NOMO-1 treated with dmso at 0.1 percent for 144 hours (cell line): Measurements from ENCODE around the gene TRAM2.
A peak's percentile ranks its signal among the peaks of the same experiment; 100 is the strongest.

Source experiments
- DNase-seq: peaks from one replicate; lab custom pipeline; 2025; ENCODE audit not compliant: unreplicated experiment; lab: John Stamatoyannopoulos, UW

TRAM2 gene

DNA sequence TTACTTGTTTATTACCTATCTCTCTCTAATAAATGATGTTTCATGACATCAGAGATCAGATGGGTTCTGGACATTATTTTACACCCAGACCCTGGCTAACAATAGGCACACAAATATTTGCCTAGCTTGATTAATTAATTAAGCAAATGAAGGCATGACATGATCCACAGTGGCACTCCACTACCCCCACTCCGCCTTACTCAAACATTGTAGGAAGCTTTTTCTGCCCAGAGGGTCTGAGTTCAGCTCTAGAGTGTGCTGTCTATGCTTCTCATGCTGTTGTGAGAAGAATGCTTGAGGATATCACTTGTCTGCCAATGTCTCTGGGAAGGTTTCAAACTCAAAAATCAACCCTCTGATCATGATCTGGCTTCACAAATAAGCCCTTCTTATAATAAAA lies 45.0 kb downstream of the TRAM2 start:
- DNase-seq: no peak

- DNase-seq: no peak
These were observed 45.5 kb downstream of the TRAM2 start for GRCh38 chr6:52531396-52531795.

DNA sequence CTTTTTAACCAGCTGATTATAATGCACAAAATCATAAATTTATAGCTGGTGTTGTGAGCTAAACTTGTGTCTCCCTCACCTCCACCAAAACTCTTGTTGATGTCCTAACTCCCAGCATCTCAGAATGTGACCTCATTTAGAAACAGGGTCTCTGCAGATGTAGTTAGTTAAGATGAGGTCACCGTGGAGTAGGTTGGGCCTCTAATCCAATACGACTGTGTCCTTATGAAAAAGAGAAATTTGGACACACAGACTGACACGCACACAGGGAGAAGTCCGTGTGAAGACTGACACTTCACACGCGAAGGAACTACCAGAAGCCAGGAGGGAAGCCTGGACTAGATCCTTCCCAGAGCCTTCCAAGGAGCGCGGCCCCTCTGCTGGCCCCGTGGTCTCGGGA lies 46.5 kb downstream of the TRAM2 start:
- DNase-seq: no peak

DNA sequence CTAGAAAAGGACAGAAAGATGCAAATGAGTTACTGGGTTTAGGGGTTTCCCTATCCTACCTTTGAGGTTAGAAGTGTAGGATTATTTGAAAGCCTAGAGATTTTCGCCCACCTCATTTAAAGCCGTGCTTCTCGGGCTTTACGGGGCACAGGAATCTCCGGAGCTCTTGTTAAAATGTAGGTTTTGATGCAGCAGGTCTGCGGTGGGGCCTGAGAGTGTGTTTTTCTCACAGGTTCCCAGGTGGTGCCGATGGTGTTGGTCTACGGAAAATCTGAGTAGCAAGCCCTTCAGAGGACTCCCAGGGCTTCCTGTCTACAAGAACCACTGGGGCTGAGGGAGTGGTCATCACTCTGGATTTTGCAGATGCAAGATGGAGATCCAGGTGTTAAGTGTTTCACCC lies 47.5 kb downstream of the TRAM2 start:
- DNase-seq: no peak

- no peak for DNase-seq
These were observed 49.4 kb downstream of the TRAM2 start for GRCh38 chr6:52527436-52527835.

DNA sequence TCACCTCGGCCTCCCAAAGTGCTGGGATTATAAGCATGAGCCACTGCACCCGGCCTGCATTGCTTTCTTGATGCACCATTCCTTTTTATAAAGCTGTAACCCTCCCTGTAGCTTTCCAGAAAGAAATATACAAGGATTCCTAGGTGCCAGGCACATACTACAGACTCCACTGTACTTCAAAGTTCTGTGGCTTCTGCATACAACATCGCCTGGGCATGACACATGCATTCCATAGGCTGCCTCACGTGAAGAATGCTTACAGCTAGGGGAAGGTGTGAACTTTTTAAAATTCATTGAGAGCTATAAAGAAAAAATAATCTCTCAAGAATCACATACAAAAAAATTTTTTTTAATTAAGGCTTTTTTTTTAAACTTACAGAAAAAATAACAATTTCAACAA lies 50.2 kb downstream of the TRAM2 start:
- no peak for DNase-seq

GRCh38 chr6:52524918-52525317 lies 51.9 kb downstream of the TRAM2 start:
- no peak for DNase-seq

DNA sequence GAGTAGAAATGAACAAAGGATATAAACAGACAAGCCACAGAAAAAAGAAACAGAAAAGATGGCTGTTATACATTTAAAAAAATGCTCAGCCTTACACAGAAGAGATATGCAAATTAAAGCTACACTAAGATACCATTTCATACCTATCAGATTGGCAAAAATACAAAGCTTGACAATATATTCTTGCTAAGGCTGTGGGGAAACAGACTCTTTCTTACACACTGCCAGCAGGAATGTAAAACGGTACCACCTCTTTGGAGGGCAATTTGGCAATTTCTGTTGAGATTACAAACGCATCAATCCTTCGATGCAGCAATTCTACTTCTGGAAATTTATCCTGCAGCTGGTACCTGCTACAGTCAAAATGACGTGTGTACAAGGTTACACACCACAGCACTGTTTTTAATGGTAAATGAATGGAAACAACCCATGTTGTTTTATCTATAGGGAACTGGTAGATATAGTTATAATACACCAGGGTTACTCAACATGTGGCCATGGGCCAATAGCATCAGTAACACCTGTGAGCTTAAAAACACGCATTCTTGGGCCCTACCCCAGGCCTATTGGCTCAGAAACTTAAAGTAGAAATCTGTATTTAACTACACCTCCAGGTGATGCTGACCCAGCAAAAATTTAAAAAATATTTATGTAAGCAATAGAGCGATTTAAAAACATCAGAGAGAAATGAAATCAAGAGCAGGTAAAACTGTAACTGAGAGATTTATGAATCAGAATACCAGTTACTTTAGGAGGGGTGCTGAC lies 53.3 kb downstream of the TRAM2 start:
- no peak for DNase-seq

- DNase-seq: no peak
These were observed 54.2 kb downstream of the TRAM2 start for GRCh38 chr6:52522655-52523054.

DNA sequence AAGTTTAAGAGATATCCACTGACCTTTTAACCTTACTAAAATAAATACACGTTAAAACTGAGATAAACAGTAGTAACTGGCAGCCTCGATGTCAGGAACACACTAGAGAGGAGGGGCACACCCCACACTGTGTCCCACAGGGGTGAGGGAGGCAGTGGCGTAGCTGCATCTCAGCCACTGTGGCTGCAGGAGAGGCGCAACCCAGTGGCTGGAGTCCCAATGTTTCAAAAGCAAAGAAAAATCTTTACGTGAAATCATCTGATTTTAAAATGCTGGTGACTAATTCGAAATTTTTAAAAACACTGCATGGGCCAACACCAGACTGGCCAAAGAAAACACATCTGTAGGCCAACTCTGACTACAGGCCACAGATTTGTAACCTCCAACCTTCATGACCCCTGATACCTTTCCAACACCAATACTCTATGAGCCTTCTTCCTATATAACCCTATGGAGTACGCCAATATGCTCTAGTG lies 54.7 kb downstream of the TRAM2 start:
- DNase-seq: no peak

DNA sequence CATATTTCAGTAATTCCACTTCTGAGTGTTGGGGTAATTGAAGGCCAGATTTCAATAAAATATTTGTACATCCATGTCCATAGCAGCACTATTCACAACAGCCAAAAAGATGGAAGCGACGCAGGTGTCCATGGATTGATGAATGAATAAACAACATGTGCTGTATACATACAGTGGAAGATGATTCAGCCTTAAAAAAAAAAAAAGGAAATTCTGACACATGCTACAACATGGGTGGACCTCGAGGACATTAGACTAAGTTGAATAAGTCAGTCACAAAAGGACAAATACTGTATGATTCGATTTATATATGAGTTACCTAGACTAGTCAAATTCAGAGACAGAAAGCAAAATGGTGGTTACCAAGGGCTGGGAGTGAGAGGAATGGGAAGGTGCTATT lies 57.2 kb downstream of the TRAM2 start:
- DNase-seq: no peak

- no peak for DNase-seq
These were observed 58.4 kb downstream of the TRAM2 start for GRCh38 chr6:52518279-52518945.

- DNase-seq: no peak
These were observed 59.2 kb downstream of the TRAM2 start for GRCh38 chr6:52517502-52518278.

- no peak for DNase-seq
These were observed 59.9 kb downstream of the TRAM2 start for GRCh38 chr6:52516943-52517342.

DNA sequence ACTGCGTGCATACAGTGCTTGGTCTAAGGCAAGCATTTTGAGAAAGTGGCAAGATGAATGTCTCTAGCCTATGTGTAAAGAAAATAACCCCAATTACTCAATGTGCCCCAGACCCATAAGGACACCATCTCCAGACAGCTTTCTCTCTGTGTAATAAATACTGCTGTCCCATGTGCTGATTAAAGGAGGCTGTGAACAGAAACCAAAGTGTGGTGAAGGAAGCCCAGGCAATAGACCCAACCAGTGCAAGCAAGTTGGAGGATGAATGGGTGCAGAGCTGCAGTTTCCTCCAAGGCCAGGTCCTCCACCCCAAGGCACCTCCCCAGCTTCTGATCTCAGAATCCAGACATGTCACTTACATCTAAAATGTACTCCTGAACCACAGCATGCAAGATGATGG lies 60.6 kb downstream of the TRAM2 start:
- no peak for DNase-seq

DNA sequence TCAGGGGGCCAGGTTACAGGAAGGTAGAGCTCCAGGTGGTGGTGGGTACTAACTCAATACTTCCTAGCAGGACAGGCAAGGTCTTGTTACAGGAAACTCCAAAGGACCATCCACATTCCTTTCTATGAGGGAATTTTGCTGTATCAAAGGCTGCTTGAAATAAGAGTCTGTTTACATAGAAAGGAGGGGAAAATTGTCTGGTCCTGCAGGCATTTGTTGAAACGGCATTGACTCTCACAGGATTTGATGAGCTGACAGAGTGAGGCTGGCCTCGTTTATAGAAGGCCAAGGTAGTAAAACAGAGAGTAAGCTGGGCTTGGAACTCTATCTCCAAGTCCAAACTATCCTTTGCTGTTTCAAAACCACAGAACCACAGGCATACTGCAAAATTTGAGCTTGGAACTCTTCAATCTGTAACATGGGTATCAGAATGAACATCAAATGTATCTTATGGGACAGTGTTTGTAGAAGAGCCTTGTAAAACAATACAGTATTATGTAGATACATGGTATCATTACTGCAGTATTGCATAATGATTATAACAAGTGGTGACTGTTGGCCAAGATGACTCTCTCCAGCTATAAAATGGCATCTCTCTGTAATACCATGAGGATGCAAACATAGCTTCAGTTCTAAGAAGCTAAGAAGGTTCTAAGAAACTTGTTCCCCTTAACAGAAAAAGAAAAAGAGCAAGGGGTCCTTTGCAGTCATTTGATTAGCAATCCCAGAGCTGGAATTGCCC lies 61.5 kb downstream of the TRAM2 start:
- DNase-seq: no peak

DNA sequence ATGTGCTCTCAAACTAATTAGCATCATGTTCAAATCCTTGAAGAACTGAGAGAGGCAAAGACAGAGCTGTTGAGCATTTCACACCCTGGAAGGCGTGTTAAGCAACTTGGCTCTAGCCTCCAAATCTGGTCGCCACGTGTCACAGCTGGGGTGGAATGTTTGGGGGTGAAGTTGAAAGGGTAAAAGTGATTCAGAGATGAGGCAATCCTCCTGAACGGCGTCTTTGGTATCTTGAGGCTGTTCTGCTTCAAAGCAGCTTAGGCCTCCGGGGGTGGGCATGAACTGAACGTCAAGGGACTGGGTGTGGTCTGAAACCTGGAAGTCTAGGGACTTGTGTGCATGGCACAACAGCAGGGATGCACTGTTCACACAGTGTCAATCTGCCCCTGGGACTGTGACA lies 62.3 kb downstream of the TRAM2 start:
- peak; percentile 46 for DNase-seq

GRCh38 chr6:52513896-52514295 lies 63.0 kb downstream of the TRAM2 start:
- no peak for DNase-seq

DNA sequence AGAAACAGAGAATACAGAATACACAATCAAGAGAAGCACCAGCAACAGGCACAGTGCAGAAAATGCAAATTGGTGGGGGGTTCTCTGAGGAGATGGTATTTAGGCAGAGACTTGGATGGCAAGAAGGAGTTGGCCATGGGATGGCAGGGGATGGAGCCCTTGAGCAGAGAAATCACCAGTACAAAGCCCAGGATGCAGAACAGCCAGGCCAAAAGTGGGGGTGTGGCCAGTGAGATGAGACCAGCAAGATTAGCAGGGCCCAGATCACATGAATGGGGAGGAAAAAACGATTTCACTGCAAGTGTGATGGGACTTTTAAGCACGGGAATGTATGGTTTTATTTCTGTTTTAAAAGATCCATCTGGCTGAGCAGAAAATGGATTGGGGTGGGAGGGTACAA lies 63.4 kb downstream of the TRAM2 start:
- no peak for DNase-seq

DNA sequence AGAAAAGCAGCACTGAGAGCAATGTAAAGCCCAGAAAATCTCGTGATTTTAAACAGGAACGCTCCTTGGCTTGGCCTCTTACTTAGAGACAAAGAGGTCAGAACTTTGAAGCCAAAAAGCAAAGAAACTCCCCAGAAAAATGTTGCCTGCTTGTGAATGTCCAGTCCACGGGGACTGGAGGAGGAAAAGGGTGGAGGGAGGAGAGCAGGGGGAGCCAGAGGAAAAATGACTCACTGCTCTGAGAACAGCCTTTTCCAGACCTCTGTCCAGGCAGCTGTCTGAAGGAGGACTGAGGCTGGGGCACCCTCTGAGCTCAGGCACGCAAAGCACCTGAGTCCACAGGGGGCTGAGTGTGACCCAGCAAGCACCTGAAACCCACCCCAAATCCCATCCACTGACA lies 64.7 kb downstream of the TRAM2 start:
- no peak for DNase-seq

DNA sequence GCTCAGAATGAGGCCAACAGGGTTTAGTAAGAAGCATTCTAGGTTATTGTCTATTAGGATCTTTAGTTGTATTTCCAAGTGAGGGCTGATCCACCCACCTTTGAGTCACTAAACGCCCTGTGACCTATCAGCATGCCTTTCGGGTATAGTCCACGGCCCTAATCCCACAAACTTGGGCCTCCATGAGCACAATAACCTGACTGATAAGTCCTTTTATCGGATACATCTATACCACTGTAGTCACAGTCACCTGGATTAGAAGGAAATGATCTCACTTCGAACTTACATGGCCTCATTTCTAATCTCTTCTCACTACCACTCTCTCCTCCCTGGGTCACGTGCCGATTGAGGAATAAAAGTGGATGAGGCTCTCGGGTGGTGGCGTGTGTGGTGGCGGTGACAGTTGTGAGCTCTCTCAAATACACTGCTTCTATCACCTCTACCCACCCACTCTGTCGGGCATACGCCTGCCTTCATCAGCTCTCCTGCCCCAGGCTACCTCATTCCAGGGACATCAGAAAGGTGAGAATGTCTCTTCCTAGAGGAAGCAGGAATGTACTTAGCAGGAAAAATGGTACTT lies 65.2 kb downstream of the TRAM2 start:
- DNase-seq: no peak
